PC-9 (cell line): ENCODE data around the gene LMX1B. TPM values are rescaled to one million over a fixed set of nuclear protein-coding genes. Genes with fewer than 3 reads are reported as not detected.

Experiments
- BruUV-seq: library from RNA; stranded (reverse); fragments of 400-500 nt; replicated peaks from 2 replicates; lab custom pipeline; 2021; lab: Mats Ljungman, UMichigan
- CTCF ChIA-PET: fragments of 300-600 bp; sonication (Branson Sonifier 250); formaldehyde crosslinking; loops from one replicate; lab custom pipeline; 2022; ENCODE audit warnings: antibody characterized with exemption; lab: Charles Lee
- POLR2A ChIA-PET: fragments of 300-600 bp; sonication (Branson Sonifier 250); formaldehyde crosslinking; loops from one replicate; lab custom pipeline; 2022; ENCODE audit warnings: antibody characterized with exemption; ENCODE audit not compliant: unreplicated experiment; lab: Charles Lee
- DNase-seq, 2 experiments: peaks; one replicate each; pipeline versions ENCODE4 v3.0.0 to v3.0.0-alpha.2; 2015 to 2022; ENCODE audit warnings: mixed read lengths in 1 of 2
- H2AFZ ChIP-seq: fragments of 200-600 bp; sonication (generic); 2 replicates; pipeline ENCODE4 v1.8.1; 2017; ENCODE audit warnings: antibody characterized with exemption
- H3F3A ChIP-seq: fragments of 200-600 bp; sonication (generic); 2 replicates; pipeline ENCODE4 v1.8.1; 2017; ENCODE audit warnings: antibody characterized with exemption, mild to moderate bottlenecking, low read depth; ENCODE audit not compliant: insufficient read depth
- H3K27ac ChIP-seq: fragments of 200-600 bp; sonication (generic); 2 replicates; pipeline ENCODE4 v1.6.1; 2016; ENCODE audit warnings: mixed run types
- H3K27me3 ChIP-seq: fragments of 200-600 bp; sonication (generic); 2 replicates; pipeline ENCODE4 v1.6.1; 2016; ENCODE audit warnings: low read depth, mixed run types; ENCODE audit not compliant: insufficient read depth
- H3K36me3 ChIP-seq: fragments of 200-600 bp; sonication (generic); 2 replicates; pipeline ENCODE4 v1.6.1; 2016; ENCODE audit warnings: low read depth, mixed run types
- H3K4me1 ChIP-seq: fragments of 200-600 bp; sonication (generic); replicated peaks from 2 replicates; pipeline ENCODE4 v1.6.1; 2016; ENCODE audit warnings: mixed run types; ENCODE audit not compliant: insufficient read depth
- H3K4me2 ChIP-seq: fragments of 200-600 bp; sonication (generic); 2 replicates; pipeline ENCODE4 v1.6.1; 2017; ENCODE audit warnings: mixed run types
- H3K4me3 ChIP-seq: fragments of 200-600 bp; sonication (generic); 2 replicates; pipeline ENCODE4 v1.6.1; 2016; ENCODE audit warnings: mixed run types
- H3K79me2 ChIP-seq: fragments of 200-600 bp; sonication (generic); 2 replicates; pipeline ENCODE4 v1.6.1; 2017; ENCODE audit warnings: low read depth, mixed run types
- H3K9me2 ChIP-seq: fragments of 200-600 bp; sonication (generic); 2 replicates; pipeline ENCODE4 v1.8.1; 2017; ENCODE audit warnings: mild to moderate bottlenecking; ENCODE audit not compliant: insufficient read depth
- H3K9me3 ChIP-seq: fragments of 200-600 bp; sonication (generic); 2 replicates; pipeline ENCODE4 v1.8.1; 2016; ENCODE audit warnings: low read depth; ENCODE audit not compliant: insufficient read depth
- H4K20me1 ChIP-seq: fragments of 200-600 bp; sonication (generic); 2 replicates; pipeline ENCODE4 v1.8.1; 2017; ENCODE audit not compliant: insufficient read depth
- CTCF ChIP-seq: fragments of 200-600 bp; sonication (generic); conservative IDR thresholded peaks from 2 replicates; pipeline ENCODE4 v1.6.1; 2017; ENCODE audit warnings: mixed run types, antibody characterized with exemption, mild to moderate bottlenecking, moderate library complexity
- EZH2 ChIP-seq: fragments of 200-600 bp; sonication (generic); IDR thresholded peaks from 2 replicates; pipeline ENCODE4 v1.8.0; 2017; ENCODE audit warnings: antibody characterized with exemption, low read depth
- intact Hi-C: fragments of 100-400 bp; cut with micrococcal nuclease; formaldehyde crosslinking; loops from one replicate; pipeline ENCODE4 v1.10.0; 2022; ENCODE audit not compliant: unreplicated experiment
- total RNA-seq: library from RNA; stranded (reverse); gene quantifications from 2 replicates; pipeline ENCODE4 v1.2.3, GENCODE V29; 2021

LMX1B gene
- total RNA-seq, 1 experiment from 2014 or later: not detected

- Histone ChIP-seq H3K9me2 (no peaks in the 10 kb centered on the region), H4K20me1 (no peaks in the 10 kb centered on the region), H3K79me2 (no peaks in the 10 kb centered on the region), H3K4me2 (no peak overlapping the region), H3K4me3 (no peak overlapping the region), H3K36me3 (no peaks in the 10 kb centered on the region), H2AFZ (no peak overlapping the region), H3K4me1 (no peaks in the 10 kb centered on the region), H3K27me3 (peaks cover 59% of the 10 kb centered on the region), H3F3A (no peaks in the 10 kb centered on the region), H3K9me3 (no peaks in the 10 kb centered on the region), H3K27ac (no peak overlapping the region)
- TF ChIP-seq EZH2: no peak
- no peak for TF ChIP-seq CTCF
- ChIA-PET CTCF (interaction anchor here (1.4 kb wide), 1 partner anchor 14 kb away, joined by 3 read pairs; no protein-coding TSS in a partner anchor), POLR2A (no interaction called here)
- intact Hi-C loops: no loop called here
- no peak for DNase-seq
- BruUV-seq: no TSS peak
Measured at GRCh38 chr9:126676685-126677143, 63.0 kb downstream of the LMX1B start.

- H3K9me3 ChIP-seq: no peaks in the 10 kb centered on the region
- CTCF ChIA-PET: interaction anchor here (0.6 to 1.4 kb wide), 2 partner anchors 13 to 93 kb away, joined by 3 to 6 read pairs; no protein-coding TSS in a partner anchor
- no peak for DNase-seq
- no peak overlapping the region for H2AFZ ChIP-seq
- no peak for TF ChIP-seq CTCF
- TF ChIP-seq EZH2: no peak
- H3F3A ChIP-seq: no peaks in the 10 kb centered on the region
- intact Hi-C loops: no loop called here
- H3K27me3 ChIP-seq: peaks cover 63% of the 10 kb centered on the region
- POLR2A ChIA-PET: no interaction called here
- no peaks in the 10 kb centered on the region for H3K4me1 ChIP-seq
- H4K20me1 ChIP-seq: no peaks in the 10 kb centered on the region
- H3K4me2 ChIP-seq: no peak overlapping the region
- no TSS peak for BruUV-seq
- H3K79me2 ChIP-seq: no peaks in the 10 kb centered on the region
- no peak overlapping the region for H3K4me3 ChIP-seq
- H3K9me2 ChIP-seq: no peaks in the 10 kb centered on the region
- no peaks in the 10 kb centered on the region for H3K36me3 ChIP-seq
- no peak overlapping the region for H3K27ac ChIP-seq
Measured at GRCh38 chr9:126677188-126678084, 63.7 kb downstream of the LMX1B start.

DNA sequence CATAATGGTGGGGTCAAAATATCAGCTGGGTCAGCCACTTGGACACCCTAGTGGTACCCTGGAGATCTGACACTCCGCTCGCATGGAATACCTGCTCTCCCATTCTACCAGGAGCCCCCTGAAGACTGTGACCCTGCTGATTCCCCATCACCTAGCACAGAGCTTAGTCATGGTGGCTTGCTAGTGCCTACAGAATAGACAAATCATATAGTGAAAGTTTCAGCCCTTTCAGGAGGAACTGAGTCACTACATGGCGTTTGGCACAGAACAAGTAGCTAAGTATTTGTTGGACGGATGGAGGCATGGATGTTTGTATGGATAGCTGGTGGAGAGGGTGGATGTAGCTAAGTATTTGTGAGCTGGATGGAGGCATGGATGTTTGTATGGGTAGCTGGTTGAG lies 65.3 kb downstream of the LMX1B start:
- H3K4me2 ChIP-seq: no peak overlapping the region
- H3K9me3 ChIP-seq: no peaks in the 10 kb centered on the region
- BruUV-seq: no TSS peak
- POLR2A ChIA-PET: no interaction called here
- intact Hi-C loops: no loop called here
- H3K4me1 ChIP-seq: no peaks in the 10 kb centered on the region
- no peak overlapping the region for H3K27ac ChIP-seq
- H3K79me2 ChIP-seq: no peaks in the 10 kb centered on the region
- H3K4me3 ChIP-seq: no peak overlapping the region
- H3F3A ChIP-seq: no peaks in the 10 kb centered on the region
- no peaks in the 10 kb centered on the region for H3K36me3 ChIP-seq
- no peak overlapping the region for H2AFZ ChIP-seq
- DNase-seq: no peak
- CTCF ChIA-PET: interaction anchor here (1.5 kb wide), 1 partner anchor 11 kb away, joined by 10 read pairs; no protein-coding TSS in a partner anchor
- TF ChIP-seq EZH2 (no peak), CTCF (no peak)
- H4K20me1 ChIP-seq: no peaks in the 10 kb centered on the region
- H3K27me3 ChIP-seq: peaks cover 52% of the 10 kb centered on the region
- H3K9me2 ChIP-seq: no peaks in the 10 kb centered on the region
